Esophagus squamous epithelium (tissue), 4 donors: ENCODE measurements around the gene CAND2.

Experiments
- POLR2A ChIP-seq, 4 donors: fragments of 450-650 bp; IDR thresholded peaks; one replicate each; pipeline ENCODE4 v1.6.1; 2017; ENCODE audit warnings: antibody characterized with exemption in 4 of 4, mild to moderate bottlenecking in 4 of 4, moderate library complexity in 3 of 4
- TF ChIP-seq, protein P1 (sequence below), 6 experiments: fragments of 450-650 bp in 4 of 6; fragments of 200-600 bp in 2 of 6; sonication (generic) in 2 of 6; IDR thresholded peaks; one replicate each; pipeline ENCODE4 v1.5.1; 2016 to 2019; ENCODE audit warnings: antibody characterized with exemption in 6 of 6, mild to moderate bottlenecking in 4 of 6, moderate library complexity in 4 of 6

DNA sequence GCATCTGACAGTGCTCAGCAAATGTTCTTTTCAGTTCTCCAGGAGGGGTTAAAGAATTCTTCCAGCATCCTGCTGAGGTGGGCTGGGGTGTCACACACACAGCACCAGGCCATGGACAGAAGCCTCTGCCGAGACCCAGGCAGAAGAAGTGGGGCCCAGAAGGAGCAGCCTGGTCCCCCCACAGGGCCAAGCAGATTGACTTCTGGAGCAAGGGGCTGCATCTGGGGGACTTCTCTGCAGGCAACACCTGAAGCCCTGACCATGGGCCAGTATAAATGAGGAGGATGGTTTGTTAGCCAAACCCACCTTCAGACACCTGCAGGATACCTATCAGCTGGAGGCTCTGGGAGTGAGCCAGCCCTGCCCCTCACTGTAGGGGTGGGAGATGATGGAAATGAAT is 21.3 kb upstream of the CAND2 start:
- TF ChIP-seq, protein P1, sequence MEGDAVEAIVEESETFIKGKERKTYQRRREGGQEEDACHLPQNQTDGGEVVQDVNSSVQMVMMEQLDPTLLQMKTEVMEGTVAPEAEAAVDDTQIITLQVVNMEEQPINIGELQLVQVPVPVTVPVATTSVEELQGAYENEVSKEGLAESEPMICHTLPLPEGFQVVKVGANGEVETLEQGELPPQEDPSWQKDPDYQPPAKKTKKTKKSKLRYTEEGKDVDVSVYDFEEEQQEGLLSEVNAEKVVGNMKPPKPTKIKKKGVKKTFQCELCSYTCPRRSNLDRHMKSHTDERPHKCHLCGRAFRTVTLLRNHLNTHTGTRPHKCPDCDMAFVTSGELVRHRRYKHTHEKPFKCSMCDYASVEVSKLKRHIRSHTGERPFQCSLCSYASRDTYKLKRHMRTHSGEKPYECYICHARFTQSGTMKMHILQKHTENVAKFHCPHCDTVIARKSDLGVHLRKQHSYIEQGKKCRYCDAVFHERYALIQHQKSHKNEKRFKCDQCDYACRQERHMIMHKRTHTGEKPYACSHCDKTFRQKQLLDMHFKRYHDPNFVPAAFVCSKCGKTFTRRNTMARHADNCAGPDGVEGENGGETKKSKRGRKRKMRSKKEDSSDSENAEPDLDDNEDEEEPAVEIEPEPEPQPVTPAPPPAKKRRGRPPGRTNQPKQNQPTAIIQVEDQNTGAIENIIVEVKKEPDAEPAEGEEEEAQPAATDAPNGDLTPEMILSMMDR (IDR thresholded peaks at IDR 0.05), result no peak
- no peak for TF ChIP-seq POLR2A (IDR thresholded peaks at IDR 0.05)
